ENCODE data around the gene CDK5.
A peak's percentile ranks its signal among the peaks of the same experiment; 100 is the strongest.

Gene CDK5

DNA sequence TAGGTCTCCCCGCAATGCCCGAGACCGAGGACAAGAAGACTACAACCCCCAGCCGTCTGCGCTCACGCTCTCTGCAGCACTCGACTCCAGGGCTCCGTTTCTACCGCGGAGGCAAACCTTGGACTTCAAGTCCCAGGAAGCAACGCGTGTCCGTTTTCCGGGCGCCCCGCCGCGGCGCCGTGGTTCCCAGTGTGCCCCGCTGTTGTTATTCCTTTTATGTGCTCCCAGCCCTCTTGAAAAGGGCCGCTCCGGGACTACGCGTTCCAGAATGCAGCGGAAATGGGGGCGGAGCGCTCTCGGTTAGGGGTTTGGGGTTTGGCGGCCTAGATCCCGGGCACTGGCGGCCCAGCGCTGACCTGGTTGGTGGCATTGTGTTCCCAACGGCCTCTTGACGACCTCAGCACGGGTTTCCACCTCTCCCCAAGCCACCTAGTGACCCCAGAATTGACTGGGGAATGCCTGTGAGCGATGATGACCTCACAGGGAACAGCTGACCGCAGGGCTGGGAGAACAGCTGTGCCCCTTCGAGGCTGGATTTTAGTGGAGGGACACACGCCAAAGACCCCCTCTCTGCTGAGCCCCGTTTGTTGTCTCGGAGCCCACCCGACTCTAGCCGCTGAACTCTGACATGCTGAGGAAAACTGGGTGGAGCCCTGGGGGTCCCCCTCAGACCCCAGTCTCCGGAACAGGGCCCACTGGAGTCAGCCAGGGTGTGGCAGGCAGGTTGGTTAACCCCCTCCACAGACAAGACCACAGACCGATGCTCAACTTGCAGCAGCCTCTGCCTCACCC lies 488 bp upstream of the CDK5 start:
- TF ChIP-seq FOXP2 (optimal IDR thresholded peaks at IDR 0.05; ENCODE audit: borderline replicate concordance, extremely low read depth, extremely low read length, insufficient read depth) (no peak), POLR2AphosphoS5 (IDR thresholded peaks at IDR 0.05; ENCODE audit: low read depth, low read length) (peak; percentile 61; the same call in 1 of the 2 replicates)

- TF ChIP-seq SIN3A (IDR thresholded peaks at IDR 0.05; ENCODE audit: borderline replicate concordance, insufficient read depth, low read length) (no peak), POLR2AphosphoS5 (IDR thresholded peaks at IDR 0.05; ENCODE audit: low read depth, low read length) (no peak), FOXP2 (optimal IDR thresholded peaks at IDR 0.05; ENCODE audit: borderline replicate concordance, extremely low read depth, extremely low read length, insufficient read depth) (no peak), TAF1 (IDR thresholded peaks at IDR 0.05; ENCODE audit: borderline replicate concordance, insufficient read depth, low read length) (no peak)
- TF ChIP-seq, protein P1, sequence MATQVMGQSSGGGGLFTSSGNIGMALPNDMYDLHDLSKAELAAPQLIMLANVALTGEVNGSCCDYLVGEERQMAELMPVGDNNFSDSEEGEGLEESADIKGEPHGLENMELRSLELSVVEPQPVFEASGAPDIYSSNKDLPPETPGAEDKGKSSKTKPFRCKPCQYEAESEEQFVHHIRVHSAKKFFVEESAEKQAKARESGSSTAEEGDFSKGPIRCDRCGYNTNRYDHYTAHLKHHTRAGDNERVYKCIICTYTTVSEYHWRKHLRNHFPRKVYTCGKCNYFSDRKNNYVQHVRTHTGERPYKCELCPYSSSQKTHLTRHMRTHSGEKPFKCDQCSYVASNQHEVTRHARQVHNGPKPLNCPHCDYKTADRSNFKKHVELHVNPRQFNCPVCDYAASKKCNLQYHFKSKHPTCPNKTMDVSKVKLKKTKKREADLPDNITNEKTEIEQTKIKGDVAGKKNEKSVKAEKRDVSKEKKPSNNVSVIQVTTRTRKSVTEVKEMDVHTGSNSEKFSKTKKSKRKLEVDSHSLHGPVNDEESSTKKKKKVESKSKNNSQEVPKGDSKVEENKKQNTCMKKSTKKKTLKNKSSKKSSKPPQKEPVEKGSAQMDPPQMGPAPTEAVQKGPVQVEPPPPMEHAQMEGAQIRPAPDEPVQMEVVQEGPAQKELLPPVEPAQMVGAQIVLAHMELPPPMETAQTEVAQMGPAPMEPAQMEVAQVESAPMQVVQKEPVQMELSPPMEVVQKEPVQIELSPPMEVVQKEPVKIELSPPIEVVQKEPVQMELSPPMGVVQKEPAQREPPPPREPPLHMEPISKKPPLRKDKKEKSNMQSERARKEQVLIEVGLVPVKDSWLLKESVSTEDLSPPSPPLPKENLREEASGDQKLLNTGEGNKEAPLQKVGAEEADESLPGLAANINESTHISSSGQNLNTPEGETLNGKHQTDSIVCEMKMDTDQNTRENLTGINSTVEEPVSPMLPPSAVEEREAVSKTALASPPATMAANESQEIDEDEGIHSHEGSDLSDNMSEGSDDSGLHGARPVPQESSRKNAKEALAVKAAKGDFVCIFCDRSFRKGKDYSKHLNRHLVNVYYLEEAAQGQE (IDR thresholded peaks at IDR 0.05; ENCODE audit: insufficient read depth in 1 of 2, low read depth in 2 of 2, low read length in 2 of 2) = no peak
Measured at GRCh38 chr7:151056666-151057505, 811 bp downstream of the CDK5 start.

GRCh38 chr7:151056283-151056665 lies 1.4 kb downstream of the CDK5 start:
- TF ChIP-seq POLR2AphosphoS5 (IDR thresholded peaks at IDR 0.05; ENCODE audit: low read depth, low read length) (no peak), SIN3A (IDR thresholded peaks at IDR 0.05; ENCODE audit: borderline replicate concordance, insufficient read depth, low read length) (no peak), FOXP2 (optimal IDR thresholded peaks at IDR 0.05; ENCODE audit: borderline replicate concordance, extremely low read depth, extremely low read length, insufficient read depth) (no peak), TAF1 (IDR thresholded peaks at IDR 0.05; ENCODE audit: borderline replicate concordance, insufficient read depth, low read length) (no peak)
- TF ChIP-seq, protein P1 (IDR thresholded peaks at IDR 0.05; ENCODE audit: insufficient read depth in 1 of 2, low read depth in 2 of 2, low read length in 2 of 2) = no peak

- TF ChIP-seq TAF1 (IDR thresholded peaks at IDR 0.05; ENCODE audit: borderline replicate concordance, insufficient read depth, low read length) (no peak), FOXP2 (optimal IDR thresholded peaks at IDR 0.05; ENCODE audit: borderline replicate concordance, extremely low read depth, extremely low read length, insufficient read depth) (no peak), POLR2AphosphoS5 (IDR thresholded peaks at IDR 0.05; ENCODE audit: low read depth, low read length) (no peak), SIN3A (IDR thresholded peaks at IDR 0.05; ENCODE audit: borderline replicate concordance, insufficient read depth, low read length) (no peak)
- TF ChIP-seq, protein P1 (IDR thresholded peaks at IDR 0.05; ENCODE audit: insufficient read depth in 1 of 2, low read depth in 2 of 2, low read length in 2 of 2) = no peak
Measured at GRCh38 chr7:151053751-151054150, 3.9 kb downstream of the CDK5 start.

GRCh38 chr7:151053096-151053495 lies 4.6 kb downstream of the CDK5 start:
- TF ChIP-seq, protein P1 (IDR thresholded peaks at IDR 0.05; ENCODE audit: insufficient read depth in 1 of 2, low read depth in 2 of 2, low read length in 2 of 2) = no peak
- TF ChIP-seq FOXP2 (optimal IDR thresholded peaks at IDR 0.05; ENCODE audit: borderline replicate concordance, extremely low read depth, extremely low read length, insufficient read depth) (no peak), POLR2AphosphoS5 (IDR thresholded peaks at IDR 0.05; ENCODE audit: low read depth, low read length) (no peak), SIN3A (IDR thresholded peaks at IDR 0.05; ENCODE audit: borderline replicate concordance, insufficient read depth, low read length) (no peak), TAF1 (IDR thresholded peaks at IDR 0.05; ENCODE audit: borderline replicate concordance, insufficient read depth, low read length) (no peak)
